HG03457 (cell line): ENCODE data around the gene STEAP4.

Experiments
- ATAC-seq: cut with Tn5 transposase; IDR thresholded peaks from one replicate; pipeline ENCODE4 v1.9.1; 2021; ENCODE audit warnings: moderate number of reproducible peaks; ENCODE audit not compliant: unreplicated experiment

The STEAP4 gene

GRCh38 chr7:88224601-88225275, 82.0 kb downstream of the STEAP4 start:
- ATAC-seq: no peak

DNA sequence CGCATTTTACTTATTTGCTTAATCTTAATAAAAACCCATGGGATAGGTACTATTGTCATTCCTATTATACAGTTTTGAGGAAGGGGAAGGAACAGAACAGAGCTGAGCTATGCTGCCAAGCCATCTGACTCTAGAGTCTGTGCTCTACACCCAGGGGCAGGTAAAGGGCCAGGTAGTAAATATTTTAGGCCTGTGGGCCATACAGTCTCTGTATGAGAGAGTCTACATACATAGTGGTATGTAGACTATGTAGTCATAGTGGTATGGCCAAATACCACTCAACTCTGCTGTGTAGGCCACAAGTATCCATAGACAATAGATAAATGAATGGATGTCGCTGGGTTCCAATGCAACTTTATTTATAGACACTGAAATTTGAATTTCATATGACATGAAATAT, 83.4 kb downstream of the STEAP4 start:
- no peak for ATAC-seq
